Type B pancreatic cell (in vitro differentiated cells): ENCODE data around the gene XPNPEP2. TPM values are rescaled to one million over a fixed set of nuclear protein-coding genes. Genes with fewer than 3 reads are reported as not detected.

ENCODE experiments used
- DNase-seq: peaks from one replicate; pipeline ENCODE4 v3.0.0; 2021; ENCODE audit warnings: mixed read lengths; ENCODE audit not compliant: unreplicated experiment; ENCODE audit errors: extremely low spot score
- H3K27ac Mint-ChIP-seq: 2 replicates; pipeline ENCODE4 v1.8.0; 2021; ENCODE audit warnings: mild to moderate bottlenecking, mixed read lengths
- H3K27me3 Mint-ChIP-seq: 2 replicates; pipeline ENCODE4 v1.8.0; 2021; ENCODE audit warnings: mixed read lengths
- H3K36me3 Mint-ChIP-seq: 2 replicates; pipeline ENCODE4 v1.8.0; 2021; ENCODE audit warnings: mixed read lengths
- H3K4me1 Mint-ChIP-seq: one replicate; pipeline ENCODE4 v1.8.0; 2021; ENCODE audit warnings: mixed read lengths; ENCODE audit not compliant: unreplicated experiment
- H3K4me3 Mint-ChIP-seq: 2 replicates; pipeline ENCODE4 v1.8.0; 2021; ENCODE audit warnings: mild to moderate bottlenecking, mixed read lengths
- H3K9me3 Mint-ChIP-seq: 2 replicates; pipeline ENCODE4 v1.8.0; 2021; ENCODE audit warnings: mixed read lengths
- total RNA-seq: library from RNA; stranded (reverse); gene quantifications from 2 replicates; pipeline ENCODE4 v1.2.1, GENCODE V29; 2021; ENCODE audit warnings: low replicate concordance
- TF ChIP-seq, protein P1 (sequence below): fragments of 200-600 bp; sonication (generic); conservative IDR thresholded peaks from 2 replicates; pipeline ENCODE4 v1.5.0; 2021; ENCODE audit warnings: antibody characterized with exemption, mild to moderate bottlenecking

Gene XPNPEP2
- total RNA-seq, 1 donor from 2014 or later, result 1.2 TPM

DNA sequence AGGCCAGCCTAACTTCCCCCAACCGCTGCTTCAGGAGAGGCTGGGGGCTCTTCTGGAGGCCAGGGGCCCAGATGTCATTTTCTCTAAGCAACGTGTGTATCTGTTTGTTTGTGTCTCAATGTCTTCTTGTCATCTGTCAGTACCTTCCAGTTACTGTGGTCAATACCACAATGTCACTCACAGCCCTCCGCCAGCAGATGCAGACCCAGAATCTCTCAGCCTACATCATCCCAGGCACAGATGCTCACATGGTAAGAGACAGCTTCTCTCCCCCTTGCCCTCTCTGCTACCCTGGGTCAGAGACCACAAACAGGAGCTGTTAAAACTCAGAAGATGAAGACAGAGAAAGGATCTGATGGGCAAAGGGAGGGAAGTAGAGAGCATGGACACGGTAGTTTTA, 5.0 kb downstream of the XPNPEP2 start:
- H3K36me3 Mint-ChIP-seq, result no peaks in the 10 kb centered on the region
- no peak overlapping the region for H3K27ac Mint-ChIP-seq
- H3K27me3 Mint-ChIP-seq, result no peaks in the 10 kb centered on the region
- H3K9me3 Mint-ChIP-seq, result peaks cover 5% of the 10 kb centered on the region
- DNase-seq, result no peak
- TF ChIP-seq, protein P1, sequence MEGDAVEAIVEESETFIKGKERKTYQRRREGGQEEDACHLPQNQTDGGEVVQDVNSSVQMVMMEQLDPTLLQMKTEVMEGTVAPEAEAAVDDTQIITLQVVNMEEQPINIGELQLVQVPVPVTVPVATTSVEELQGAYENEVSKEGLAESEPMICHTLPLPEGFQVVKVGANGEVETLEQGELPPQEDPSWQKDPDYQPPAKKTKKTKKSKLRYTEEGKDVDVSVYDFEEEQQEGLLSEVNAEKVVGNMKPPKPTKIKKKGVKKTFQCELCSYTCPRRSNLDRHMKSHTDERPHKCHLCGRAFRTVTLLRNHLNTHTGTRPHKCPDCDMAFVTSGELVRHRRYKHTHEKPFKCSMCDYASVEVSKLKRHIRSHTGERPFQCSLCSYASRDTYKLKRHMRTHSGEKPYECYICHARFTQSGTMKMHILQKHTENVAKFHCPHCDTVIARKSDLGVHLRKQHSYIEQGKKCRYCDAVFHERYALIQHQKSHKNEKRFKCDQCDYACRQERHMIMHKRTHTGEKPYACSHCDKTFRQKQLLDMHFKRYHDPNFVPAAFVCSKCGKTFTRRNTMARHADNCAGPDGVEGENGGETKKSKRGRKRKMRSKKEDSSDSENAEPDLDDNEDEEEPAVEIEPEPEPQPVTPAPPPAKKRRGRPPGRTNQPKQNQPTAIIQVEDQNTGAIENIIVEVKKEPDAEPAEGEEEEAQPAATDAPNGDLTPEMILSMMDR, result no peak
- no peak overlapping the region for H3K4me3 Mint-ChIP-seq
- H3K4me1 Mint-ChIP-seq, result no peaks in the 10 kb centered on the region

- H3K27me3 Mint-ChIP-seq, result no peaks in the 10 kb centered on the region
- TF ChIP-seq, protein P1, result no peak
- DNase-seq, result no peak
- no peaks in the 10 kb centered on the region for H3K9me3 Mint-ChIP-seq
- no peaks in the 10 kb centered on the region for H3K36me3 Mint-ChIP-seq
- H3K4me1 Mint-ChIP-seq, result no peaks in the 10 kb centered on the region
- H3K4me3 Mint-ChIP-seq, result no peak overlapping the region
- H3K27ac Mint-ChIP-seq, result no peak overlapping the region
Measured at GRCh38 chrX:129744861-129745321, 6.1 kb downstream of the XPNPEP2 start.

DNA sequence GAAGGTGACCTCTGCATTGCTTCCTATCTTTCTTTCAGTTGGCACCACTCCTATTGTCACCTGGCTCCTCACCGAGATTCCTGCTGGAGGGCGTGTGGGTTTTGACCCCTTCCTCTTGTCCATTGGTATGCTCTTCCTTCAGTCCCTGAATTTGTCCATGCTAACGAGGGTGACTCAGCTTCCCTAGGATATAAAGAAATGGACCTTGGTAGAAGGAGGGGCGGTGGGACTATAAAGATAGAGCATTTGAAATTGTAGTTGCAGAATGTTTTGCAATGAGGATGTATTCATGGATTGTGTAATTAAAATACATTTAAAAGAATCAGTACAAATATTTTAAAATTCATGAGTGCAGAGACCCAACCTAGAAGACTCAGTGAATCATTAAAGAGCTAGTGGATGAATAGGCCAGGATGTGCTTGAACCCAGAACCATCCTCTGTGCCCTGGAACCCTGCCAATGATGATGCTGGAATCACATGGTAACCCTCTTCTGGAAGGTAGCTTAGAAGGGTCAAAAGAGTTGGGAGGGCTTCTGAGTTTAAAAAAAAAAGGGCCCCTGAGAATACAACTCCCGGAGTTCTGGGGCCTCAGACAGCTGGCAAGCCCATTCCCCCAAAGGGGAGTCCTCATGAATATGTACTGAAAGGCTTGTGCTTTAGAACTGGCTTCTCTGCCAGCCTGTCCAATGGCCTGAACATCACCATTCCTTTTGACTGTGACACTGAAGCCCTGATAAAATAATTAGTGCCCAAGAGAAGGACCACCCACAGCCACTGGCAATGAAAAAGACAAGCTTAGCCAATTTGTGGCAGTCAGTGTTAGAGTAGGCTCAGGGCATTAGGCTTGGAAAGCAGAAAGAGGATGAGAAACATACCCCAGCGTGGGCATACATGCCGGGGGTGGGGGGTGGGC, 8.0 kb downstream of the XPNPEP2 start:
- TF ChIP-seq, protein P1, result no peak
- Mint-ChIP-seq H3K27me3 (no peaks in the 10 kb centered on the region), H3K4me1 (no peaks in the 10 kb centered on the region), H3K4me3 (no peak overlapping the region), H3K36me3 (no peaks in the 10 kb centered on the region), H3K9me3 (no peaks in the 10 kb centered on the region), H3K27ac (no peak overlapping the region)
- no peak for DNase-seq

- H3K4me3 Mint-ChIP-seq, result no peak overlapping the region
- DNase-seq, result no peak
- no peaks in the 10 kb centered on the region for H3K9me3 Mint-ChIP-seq
- no peak overlapping the region for H3K27ac Mint-ChIP-seq
- TF ChIP-seq, protein P1, result no peak
- H3K27me3 Mint-ChIP-seq, result no peaks in the 10 kb centered on the region
- no peaks in the 10 kb centered on the region for H3K36me3 Mint-ChIP-seq
- H3K4me1 Mint-ChIP-seq, result no peaks in the 10 kb centered on the region
Measured at GRCh38 chrX:129747533-129747932, 8.8 kb downstream of the XPNPEP2 start.

GRCh38 chrX:129748305-129748704, 9.5 kb downstream of the XPNPEP2 start:
- Mint-ChIP-seq H3K27me3 (no peaks in the 10 kb centered on the region), H3K27ac (no peak overlapping the region), H3K4me1 (no peaks in the 10 kb centered on the region), H3K4me3 (no peak overlapping the region), H3K36me3 (no peaks in the 10 kb centered on the region), H3K9me3 (no peaks in the 10 kb centered on the region)
- TF ChIP-seq, protein P1, result no peak
- no peak for DNase-seq
